Gastrocnemius medialis (tissue), 4 donors: ENCODE results near the gene EIF4EBP2.

Experiments used
- CTCF ChIP-seq, 5 experiments: fragments of 450-650 bp in 3 of 5; fragments of 200-600 bp in 2 of 5; sonication (generic) in 2 of 5; IDR thresholded peaks in 4 of 5; conservative IDR thresholded peaks in 1 of 5; 1 replicate in 4 of 5; 2 replicates in 1 of 5; pipeline ENCODE4 v1.5.1; 2016 to 2019; ENCODE audit warnings: antibody characterized with exemption in 5 of 5, mild to moderate bottlenecking in 3 of 5, moderate library complexity in 3 of 5
- POLR2A ChIP-seq, 2 donors: fragments of 450-650 bp; IDR thresholded peaks; one replicate each; pipeline ENCODE4 v1.6.1; 2017; ENCODE audit warnings: antibody characterized with exemption in 2 of 2, mild to moderate bottlenecking in 2 of 2, moderate library complexity in 2 of 2

DNA sequence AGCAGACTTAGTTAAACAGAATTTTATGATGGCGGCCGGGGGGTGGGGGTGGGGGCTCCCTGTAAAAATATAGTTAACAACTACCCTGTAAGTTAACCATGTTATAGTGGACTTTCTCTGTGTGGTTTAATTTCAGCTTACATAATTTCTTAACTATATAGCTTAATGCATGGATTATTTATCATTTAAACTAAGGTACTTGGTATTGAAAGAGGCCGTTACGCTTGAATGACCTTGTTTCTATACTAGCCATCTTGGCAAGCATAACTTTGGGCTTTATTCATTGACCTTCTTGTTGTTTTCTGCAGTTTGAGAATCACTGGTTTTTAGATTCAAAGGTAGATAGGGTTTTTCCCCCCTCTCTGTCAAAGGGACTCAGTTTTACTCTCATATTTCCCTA is 8.4 kb downstream of the EIF4EBP2 start:
- TF ChIP-seq CTCF (IDR thresholded peaks at IDR 0.05 in 4 of 5, conservative IDR thresholded peaks at IDR 0.05 in 1 of 5) (no peak), POLR2A (IDR thresholded peaks at IDR 0.05) (no peak)
